GM12891 (cell line): Measurements from ENCODE around the gene TIGD2.

Experiments
- POLR2A ChIP-seq: IDR thresholded peaks from 2 replicates; pipeline ENCODE4 v1.6.1; 2011; ENCODE audit warnings: low read depth, low read length, control low read depth
- SPI1 ChIP-seq: IDR thresholded peaks from 2 replicates; pipeline ENCODE4 v1.6.1; 2011; ENCODE audit warnings: low read depth, low read length, control low read depth
- TAF1 ChIP-seq: IDR thresholded peaks from 2 replicates; pipeline ENCODE4 v1.6.1; 2011; ENCODE audit warnings: low read depth, low read length, control low read depth

DNA sequence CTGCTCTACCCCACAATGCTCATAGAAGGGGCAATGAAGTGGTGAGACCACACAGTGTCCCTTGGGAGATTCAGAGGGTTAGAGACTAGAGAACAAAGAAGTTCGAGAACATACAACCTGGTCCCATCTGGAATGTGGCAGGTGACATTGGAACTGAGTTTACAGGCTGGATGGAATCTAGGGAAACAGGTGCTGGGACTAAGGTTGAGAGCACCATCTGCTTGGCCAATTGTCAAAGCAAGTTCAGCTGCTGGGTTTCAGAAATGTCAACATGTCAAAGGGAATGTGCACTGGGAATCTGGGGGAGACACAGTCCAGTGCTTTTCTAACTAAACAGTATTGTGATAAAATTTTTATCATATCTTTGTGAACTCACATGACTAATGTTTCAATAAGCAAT is 38.4 kb upstream of the TIGD2 start:
- no peak for TF ChIP-seq TAF1
- TF ChIP-seq POLR2A, result no peak
- no peak for TF ChIP-seq SPI1
